Measurements from ENCODE around the gene SFXN5. TPM values are rescaled to one million over a fixed set of nuclear protein-coding genes. Genes with fewer than 3 reads are reported as not detected.

Gene SFXN5
- total RNA-seq, 2 experiments from 2014 or later: 11.9 to 13.3 TPM

Other genes starting within 250 kb of the SFXN5 start
- gene EXOC6B, start 245.7 kb downstream of the SFXN5 start, total RNA-seq: 10 to 100 TPM; 20.7 to 22.7 TPM
- gene SPR, start 184.3 kb downstream of the SFXN5 start, total RNA-seq: under 1 TPM; 0.60 to 0.80 TPM
- not detected for gene EMX1, start 154.2 kb downstream of the SFXN5 start, total RNA-seq
- gene RAB11FIP5, start 41.2 kb upstream of the SFXN5 start, total RNA-seq: 1 to 10 TPM; 4.8 to 4.9 TPM
- not detected for gene NOTO, start 130.9 kb upstream of the SFXN5 start, total RNA-seq
- gene SMYD5, start 142.5 kb upstream of the SFXN5 start, total RNA-seq: 10 to 100 TPM; 18.2 to 26.9 TPM
- 10 to 100 TPM; 11.6 to 12.5 TPM for gene PRADC1, start 161.5 kb upstream of the SFXN5 start, total RNA-seq
- gene CCT7, start 162.6 kb upstream of the SFXN5 start, total RNA-seq: 100 to 1,000 TPM; 243 to 271 TPM
- gene FBXO41, start 212.8 kb upstream of the SFXN5 start, total RNA-seq: 10 to 100 TPM; 33.6 to 35.7 TPM
- not detected for gene EGR4, start 221.8 kb upstream of the SFXN5 start, total RNA-seq